WERI-Rb-1 (cell line): ENCODE measurements around the gene GJA9.
"Not testable (repeated sequence)": the region's sequence is repeated elsewhere in the genome, so short reads cannot be mapped to it uniquely, and the experiment has no call there.

Experiments used
- DNase-seq: peaks from one replicate; pipeline ENCODE4 v3.0.0-alpha.2; 2020
- H3K27ac ChIP-seq: fragments of 250-450 bp; sonication (Bioruptor Pico); 2 replicates; pipeline ENCODE4 v1.5.1; 2020; ENCODE audit warnings: mild to moderate bottlenecking, moderate library complexity
- H3K27me3 ChIP-seq: fragments of 250-450 bp; sonication (Bioruptor Pico); 2 replicates; pipeline ENCODE4 v1.5.1; 2021; ENCODE audit warnings: mild to moderate bottlenecking, low read depth, moderate library complexity; ENCODE audit not compliant: insufficient read depth, severe bottlenecking
- H3K36me3 ChIP-seq: fragments of 250-450 bp; sonication (Bioruptor Pico); 2 replicates; pipeline ENCODE4 v1.5.1; 2020; ENCODE audit warnings: mild to moderate bottlenecking, moderate library complexity
- H3K4me3 ChIP-seq: 2 replicates; pipeline ENCODE4 v1.5.1; 2011; ENCODE audit warnings: low read depth, mild to moderate bottlenecking, control low read depth, low read length
- H3K9me3 ChIP-seq: fragments of 250-450 bp; sonication (Bioruptor Pico); 2 replicates; pipeline ENCODE4 v1.5.1; 2021; ENCODE audit warnings: mild to moderate bottlenecking, moderate library complexity; ENCODE audit not compliant: severe bottlenecking
- TF ChIP-seq, protein P1 (sequence below): IDR thresholded peaks from 2 replicates; pipeline ENCODE4 v1.5.1; 2011; ENCODE audit warnings: low read depth, mild to moderate bottlenecking, control low read depth, inconsistent platforms, low read length

The GJA9 gene

DNA sequence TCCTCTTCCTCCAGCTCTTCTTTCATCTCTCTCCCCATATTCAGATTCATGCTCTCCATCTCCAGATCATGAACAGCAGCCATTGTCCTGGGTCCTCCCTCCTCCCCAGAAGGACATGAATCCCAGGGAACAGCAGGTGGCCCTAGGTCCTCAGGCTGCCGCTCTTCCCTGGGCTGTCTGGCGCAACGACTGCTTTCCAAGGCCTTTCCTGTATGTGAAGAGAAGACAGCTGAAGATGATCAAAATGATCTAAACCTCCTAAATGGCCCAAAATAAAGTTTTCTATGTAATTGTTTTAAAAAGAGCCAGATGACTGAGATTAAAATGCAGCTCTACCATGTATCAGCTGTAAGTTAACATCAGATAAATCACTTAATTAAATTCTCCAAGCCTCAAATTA lies 37.7 kb upstream of the GJA9 start:
- no peaks in the 10 kb centered on the region for H3K27me3 ChIP-seq
- no peaks in the 10 kb centered on the region for H3K36me3 ChIP-seq
- TF ChIP-seq, protein P1, sequence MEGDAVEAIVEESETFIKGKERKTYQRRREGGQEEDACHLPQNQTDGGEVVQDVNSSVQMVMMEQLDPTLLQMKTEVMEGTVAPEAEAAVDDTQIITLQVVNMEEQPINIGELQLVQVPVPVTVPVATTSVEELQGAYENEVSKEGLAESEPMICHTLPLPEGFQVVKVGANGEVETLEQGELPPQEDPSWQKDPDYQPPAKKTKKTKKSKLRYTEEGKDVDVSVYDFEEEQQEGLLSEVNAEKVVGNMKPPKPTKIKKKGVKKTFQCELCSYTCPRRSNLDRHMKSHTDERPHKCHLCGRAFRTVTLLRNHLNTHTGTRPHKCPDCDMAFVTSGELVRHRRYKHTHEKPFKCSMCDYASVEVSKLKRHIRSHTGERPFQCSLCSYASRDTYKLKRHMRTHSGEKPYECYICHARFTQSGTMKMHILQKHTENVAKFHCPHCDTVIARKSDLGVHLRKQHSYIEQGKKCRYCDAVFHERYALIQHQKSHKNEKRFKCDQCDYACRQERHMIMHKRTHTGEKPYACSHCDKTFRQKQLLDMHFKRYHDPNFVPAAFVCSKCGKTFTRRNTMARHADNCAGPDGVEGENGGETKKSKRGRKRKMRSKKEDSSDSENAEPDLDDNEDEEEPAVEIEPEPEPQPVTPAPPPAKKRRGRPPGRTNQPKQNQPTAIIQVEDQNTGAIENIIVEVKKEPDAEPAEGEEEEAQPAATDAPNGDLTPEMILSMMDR: peak; percentile 49
- no peak overlapping the region for H3K27ac ChIP-seq
- H3K9me3 ChIP-seq: no peaks in the 10 kb centered on the region
- DNase-seq: peak; percentile 47
- H3K4me3 ChIP-seq: no peak overlapping the region

GRCh38 chr1:38918568-38918967 lies 37.2 kb upstream of the GJA9 start:
- DNase-seq: no peak

DNA sequence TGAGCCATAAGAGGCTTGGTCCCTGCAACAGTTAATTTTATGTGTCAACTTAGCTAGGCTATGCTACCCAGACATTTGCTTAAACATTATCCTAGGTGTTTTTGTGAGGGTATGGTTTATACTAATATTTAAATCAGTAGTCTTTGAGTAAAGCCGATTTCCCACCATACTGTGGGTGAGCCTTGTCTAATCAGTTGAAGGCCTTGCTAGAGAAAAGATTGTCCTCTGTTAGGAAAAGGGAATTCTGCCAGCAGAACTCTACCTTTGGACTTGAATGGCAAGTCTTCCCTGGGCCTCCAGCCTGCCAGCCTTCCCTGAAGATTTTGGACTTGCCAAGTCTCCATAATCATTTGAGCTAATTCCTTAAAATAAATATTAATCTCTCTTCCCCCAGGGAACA lies 36.4 kb upstream of the GJA9 start:
- H3K27me3 ChIP-seq: no peaks in the 10 kb centered on the region
- no peak overlapping the region for H3K4me3 ChIP-seq
- no peaks in the 10 kb centered on the region for H3K36me3 ChIP-seq
- no peaks in the 10 kb centered on the region for H3K9me3 ChIP-seq
- no peak for DNase-seq
- H3K27ac ChIP-seq: no peak overlapping the region
- TF ChIP-seq, protein P1: no peak

More at GRCh38 chr1:38918568-38918967, 37.2 kb upstream of the GJA9 start:
- Histone ChIP-seq H3K36me3 (no peaks in the 10 kb centered on the region), H3K27ac (no peak overlapping the region), H3K9me3 (no peaks in the 10 kb centered on the region), H3K4me3 (no peak overlapping the region), H3K27me3 (no peaks in the 10 kb centered on the region)
- TF ChIP-seq, protein P1: no peak

DNA sequence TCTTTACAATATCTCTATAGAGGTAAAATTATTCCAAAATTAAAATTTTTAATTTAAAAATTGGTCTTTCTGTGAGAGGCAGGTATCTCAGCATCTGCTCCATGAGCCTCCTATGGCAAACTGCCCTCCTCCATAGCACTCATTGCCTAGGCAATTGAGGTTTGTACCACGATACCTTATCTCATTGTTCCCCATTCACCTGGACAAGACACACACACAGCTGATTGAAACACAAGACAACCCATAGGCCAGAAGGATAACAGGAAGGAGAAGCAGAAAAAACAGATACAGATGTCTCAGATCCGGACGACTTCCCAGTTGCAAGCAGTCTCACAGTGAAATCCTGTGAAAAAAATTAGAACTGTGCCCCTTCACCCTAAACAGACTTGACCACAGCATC lies 36.0 kb upstream of the GJA9 start:
- Histone ChIP-seq H3K27me3 (no peaks in the 10 kb centered on the region), H3K27ac (no peak overlapping the region), H3K36me3 (no peaks in the 10 kb centered on the region), H3K4me3 (no peak overlapping the region), H3K9me3 (no peaks in the 10 kb centered on the region)
- no peak for DNase-seq
- TF ChIP-seq, protein P1: no peak

DNA sequence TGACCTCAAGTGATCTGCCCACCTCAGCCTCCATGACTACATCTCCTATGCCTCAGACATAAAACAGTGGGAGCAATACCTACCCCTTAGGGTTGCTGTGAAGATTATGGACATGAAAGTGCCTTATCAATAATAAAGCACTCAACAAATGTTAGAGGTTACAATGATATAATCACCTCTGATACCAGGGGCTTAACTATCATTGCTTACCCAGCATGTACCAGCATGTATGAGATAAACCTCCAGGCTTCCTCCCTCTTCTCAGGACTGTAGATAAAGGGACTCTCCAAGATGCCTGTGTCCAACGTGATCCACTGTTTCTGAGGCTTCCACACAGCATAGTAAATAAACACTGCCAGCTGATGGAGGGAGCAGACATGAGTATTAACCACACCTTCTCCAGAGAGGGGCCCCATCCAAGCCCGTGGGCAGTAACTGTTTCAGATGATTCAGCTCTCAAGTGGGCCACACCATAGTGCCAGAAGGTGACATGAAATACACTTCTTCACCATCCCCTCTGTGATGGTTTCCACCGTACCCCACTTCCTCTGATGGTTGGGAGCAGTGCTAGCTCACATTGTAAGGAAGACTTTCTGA lies 34.1 kb upstream of the GJA9 start:
- no peaks in the 10 kb centered on the region for H3K36me3 ChIP-seq
- TF ChIP-seq, protein P1: no peak
- no peaks in the 10 kb centered on the region for H3K27me3 ChIP-seq
- no peaks in the 10 kb centered on the region for H3K9me3 ChIP-seq
- no peak overlapping the region for H3K4me3 ChIP-seq
- no peak for DNase-seq
- no peak overlapping the region for H3K27ac ChIP-seq

DNA sequence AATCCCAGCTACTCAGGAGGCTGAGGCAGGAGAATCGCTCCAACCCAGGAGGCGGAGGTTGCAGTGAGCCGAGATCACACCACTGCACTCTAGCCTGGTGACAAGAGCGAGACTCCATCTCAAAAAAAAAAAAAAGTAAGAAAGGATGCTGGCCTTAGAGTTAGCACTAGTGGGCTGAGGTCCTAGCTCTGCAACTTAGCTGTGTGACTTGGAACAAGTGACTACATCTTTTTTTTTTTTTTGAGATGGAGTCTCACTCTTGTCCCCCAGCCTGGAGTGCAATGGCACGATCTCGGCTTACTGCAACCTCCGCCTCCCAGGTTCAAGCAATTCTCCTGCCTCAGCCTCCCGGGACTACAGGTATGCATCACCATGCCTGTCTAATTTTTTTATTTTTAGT lies 33.5 kb upstream of the GJA9 start:
- H3K9me3 ChIP-seq, H3K36me3 ChIP-seq, H3K27ac ChIP-seq, H3K27me3 ChIP-seq, H3K4me3 ChIP-seq, DNase-seq: not testable (repeated sequence)
